RWPE2 (cell line): ENCODE results near the gene ZNF708.
"Not testable (repeated sequence)": the region's sequence is repeated elsewhere in the genome, so short reads cannot be mapped to it uniquely, and the experiment has no call there.

ENCODE experiments used
- ATAC-seq: fragments of 200-7000 bp; cut with Tn5 transposase; 3 replicates; pipeline ENCODE4 v1.9.1; 2021; ENCODE audit warnings: low read depth
- DNase-seq: peaks from one replicate; pipeline ENCODE4 v3.0.0-alpha.2; 2020; ENCODE audit warnings: low spot score
- H3K27ac ChIP-seq: fragments of 450-650 bp; 2 replicates; pipeline ENCODE4 v1.5.1; 2017; ENCODE audit warnings: mild to moderate bottlenecking; ENCODE audit not compliant: poor library complexity, severe bottlenecking
- H3K27me3 ChIP-seq: fragments of 250-450 bp; sonication (Bioruptor Pico); 2 replicates; pipeline ENCODE4 v1.5.1; 2021; ENCODE audit warnings: mild to moderate bottlenecking, moderate library complexity; ENCODE audit not compliant: insufficient read depth, poor library complexity, severe bottlenecking
- H3K36me3 ChIP-seq: fragments of 250-450 bp; sonication (Bioruptor Pico); 2 replicates; pipeline ENCODE4 v1.5.1; 2020; ENCODE audit warnings: low read depth, mild to moderate bottlenecking, moderate library complexity
- H3K4me1 ChIP-seq: fragments of 250-450 bp; sonication (Bioruptor Pico); 2 replicates; pipeline ENCODE4 v1.5.1; 2021; ENCODE audit warnings: mild to moderate bottlenecking, moderate library complexity; ENCODE audit not compliant: insufficient read depth, poor library complexity, severe bottlenecking
- H3K4me3 ChIP-seq: fragments of 250-450 bp; sonication (Bioruptor Pico); 2 replicates; pipeline ENCODE4 v1.5.1; 2021; ENCODE audit warnings: mild to moderate bottlenecking, moderate library complexity; ENCODE audit not compliant: severe bottlenecking
- H3K9me3 ChIP-seq: fragments of 250-450 bp; sonication (Bioruptor Pico); 2 replicates; pipeline ENCODE4 v1.5.1; 2021; ENCODE audit warnings: mild to moderate bottlenecking, moderate library complexity; ENCODE audit not compliant: severe bottlenecking
- CTCF ChIP-seq: fragments of 450-650 bp; IDR thresholded peaks from one replicate; pipeline ENCODE4 v1.5.1; 2017; ENCODE audit warnings: mild to moderate bottlenecking, moderate library complexity; ENCODE audit not compliant: poor library complexity, severe bottlenecking

Gene ZNF708

GRCh38 chr19:21328885-21329605, at the start of gene ZNF708:
Gene ZNF708 (minus strand): TSS chr19:21329410. CDS start chr19:21329212, 198 bp downstream.
- Histone ChIP-seq H3K27ac (peak within 1 kb of the TSS; percentile 67), H3K27me3 (no peaks in the 10 kb centered on the region), H3K36me3 (peaks cover 9% of the 10 kb centered on the region), H3K9me3 (no peaks in the 10 kb centered on the region), H3K4me3 (peak within 1 kb of the TSS; percentile 55), H3K4me1 (no peaks in the 10 kb centered on the region)
- no peak for TF ChIP-seq CTCF
- ATAC-seq (peak; percentile 99), DNase-seq (peak; percentile 65)

GRCh38 chr19:21362291-21362690, 33.1 kb upstream of the ZNF708 start:
- DNase-seq (no peak), ATAC-seq (no peak)
- no peaks in the 10 kb centered on the region for H3K4me1 ChIP-seq

DNA sequence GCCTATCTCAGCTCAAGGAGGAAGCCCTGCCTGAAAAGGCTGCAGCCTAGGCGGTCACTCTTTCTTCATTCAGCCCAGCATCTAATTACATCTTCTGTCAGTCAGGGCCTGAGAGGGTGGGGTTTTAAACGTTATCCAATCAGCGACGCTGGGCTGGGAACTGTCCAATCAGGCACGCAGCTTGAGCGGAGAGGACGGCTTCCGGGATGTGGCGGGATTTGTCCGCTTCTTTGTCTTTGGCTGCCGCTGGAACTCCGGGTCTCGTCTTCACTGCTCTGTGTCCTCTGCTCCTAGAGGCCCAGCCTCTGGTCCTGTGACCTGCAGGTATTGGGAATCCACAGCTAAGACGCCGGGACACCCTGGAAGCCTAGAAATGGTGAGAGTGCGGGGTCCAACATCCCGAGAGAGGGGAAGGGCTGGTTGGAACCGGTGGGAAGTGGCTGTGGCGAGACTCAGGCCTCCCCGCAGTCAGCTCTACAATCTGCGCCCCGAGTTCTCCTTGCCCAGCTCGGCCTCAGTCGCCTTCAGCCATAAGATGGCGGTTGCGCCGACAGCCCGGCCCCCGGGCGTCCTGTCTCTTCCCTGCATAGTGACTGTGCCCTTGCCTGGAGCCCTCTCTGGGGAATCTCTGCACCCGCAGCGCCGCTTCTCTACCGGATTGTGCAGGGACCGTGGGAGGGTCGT, 29.7 kb upstream of the ZNF708 start, which contains the start of gene ZNF738:
ZNF738 (plus strand) TSS at position 233 of the 684 bp plus-strand sequence; CDS start at position 374, 141 bp downstream.
- peak within 1 kb of the TSS; percentile 75 for H3K27ac ChIP-seq
- TF ChIP-seq CTCF = no peak

More at GRCh38 chr19:21362291-21362690, 33.1 kb upstream of the ZNF708 start:
- Histone ChIP-seq H3K27me3 (no peaks in the 10 kb centered on the region), H3K36me3 (peaks cover 27% of the 10 kb centered on the region), H3K4me3 (no peak overlapping the region), H3K27ac (no peak overlapping the region), H3K9me3 (peaks cover 3% of the 10 kb centered on the region)
- no peak for TF ChIP-seq CTCF

GRCh38 chr19:21352830-21353229, 23.6 kb upstream of the ZNF708 start:
- DNase-seq (no peak), ATAC-seq (no peak)
- no peaks in the 10 kb centered on the region for H3K9me3 ChIP-seq
- no peaks in the 10 kb centered on the region for H3K27me3 ChIP-seq
- TF ChIP-seq CTCF = no peak
- no peak overlapping the region for H3K27ac ChIP-seq
- no peaks in the 10 kb centered on the region for H3K4me1 ChIP-seq
- no peaks in the 10 kb centered on the region for H3K36me3 ChIP-seq
- H3K4me3 ChIP-seq = no peak overlapping the region

More for the DNA sequence above, 29.7 kb upstream of the ZNF708 start, which contains the start of gene ZNF738:
- Histone ChIP-seq H3K27me3 (no peaks in the 10 kb centered on the region), H3K9me3 (peaks cover 3% of the 10 kb centered on the region), H3K4me1 (no peaks in the 10 kb centered on the region), H3K36me3 (peaks cover 23% of the 10 kb centered on the region), H3K4me3 (peak within 1 kb of the TSS; percentile 61)
- DNase-seq = peak; percentile 76
- peak; percentile 98 for ATAC-seq

DNA sequence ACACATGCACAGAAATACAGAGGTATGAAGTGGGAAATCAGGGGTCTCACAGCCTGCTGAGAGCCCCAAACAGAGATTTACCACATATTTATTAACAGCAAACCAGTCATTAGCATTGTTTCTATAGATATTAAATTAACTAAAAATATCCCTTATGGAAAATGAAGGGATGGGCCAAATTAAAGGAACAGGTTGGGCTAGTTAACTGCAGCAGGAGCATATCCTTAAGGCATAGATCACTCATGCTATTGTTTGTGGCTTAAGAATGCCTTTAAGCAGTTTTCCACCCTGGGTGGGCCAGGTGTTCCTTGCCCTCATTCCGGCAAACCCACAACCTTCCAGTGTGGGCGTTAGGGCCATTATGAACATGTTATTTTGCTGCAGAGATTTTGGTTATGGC, 15.6 kb upstream of the ZNF708 start:
- H3K27me3 ChIP-seq, ATAC-seq, H3K9me3 ChIP-seq, H3K4me3 ChIP-seq, H3K36me3 ChIP-seq, H3K27ac ChIP-seq, DNase-seq, H3K4me1 ChIP-seq: not testable (repeated sequence)
